HepG2 (cell line): Measurements from ENCODE around the gene C18orf63. TPM values are rescaled to one million over a fixed set of nuclear protein-coding genes. Genes with fewer than 3 reads are reported as not detected.

Experiments
- ARID2 ChIP-seq: sonication (generic); formaldehyde crosslinking; IDR thresholded peaks from 2 replicates; pipeline ENCODE4 v1.8.1; 2022; ENCODE audit warnings: mild to moderate bottlenecking, missing genetic modification reagents, borderline replicate concordance
- CBX5 ChIP-seq: sonication (generic); formaldehyde crosslinking; IDR thresholded peaks from 2 replicates; pipeline ENCODE4 v1.4.0; 2020; ENCODE audit warnings: missing genetic modification reagents, borderline replicate concordance
- CSRNP1 ChIP-seq: sonication (generic); formaldehyde crosslinking; IDR thresholded peaks from 2 replicates; pipeline ENCODE4 v1.8.1; 2023; ENCODE audit warnings: mild to moderate bottlenecking, missing genetic modification reagents
- FOXC1 ChIP-seq: sonication (generic); formaldehyde crosslinking; IDR thresholded peaks from 2 replicates; pipeline ENCODE4 v1.8.0; 2022; ENCODE audit warnings: mild to moderate bottlenecking, missing genetic modification reagents, borderline replicate concordance
- GABPA ChIP-seq, 2 experiments: IDR thresholded peaks; 2 replicates each; pipeline ENCODE4 v1.6.1; 2011 to 2016; ENCODE audit warnings: low read depth in 2 of 2, low read length in 1 of 2, missing biosample characterization in 1 of 2, missing genetic modification characterization in 1 of 2
- HNRNPL ChIP-seq: fragments of 200-400 bp; formaldehyde crosslinking; IDR thresholded peaks from 2 replicates; pipeline ENCODE4 v1.6.1; 2017; ENCODE audit warnings: mild to moderate bottlenecking, low read depth, low read length
- JUN ChIP-seq: sonication (generic); formaldehyde crosslinking; IDR thresholded peaks from 2 replicates; pipeline ENCODE4 v1.4.0; 2020; ENCODE audit warnings: mild to moderate bottlenecking, missing genetic modification reagents
- MATR3 ChIP-seq: sonication (generic); formaldehyde crosslinking; IDR thresholded peaks from 2 replicates; pipeline ENCODE4 v1.4.0; 2020; ENCODE audit warnings: missing genetic modification reagents
- MAZ ChIP-seq, 2 experiments: sonication (generic) in 1 of 2; formaldehyde crosslinking in 1 of 2; IDR thresholded peaks; 2 replicates each; pipeline versions ENCODE4 v1.5.0 to v1.6.1; 2012 to 2020; ENCODE audit warnings: low read depth in 2 of 2, mild to moderate bottlenecking in 2 of 2, borderline replicate concordance in 1 of 2, improper control_type of control experiment in 1 of 2, low read length in 1 of 2, missing genetic modification reagents in 1 of 2, moderate library complexity in 1 of 2
- MLX ChIP-seq: IDR thresholded peaks from 2 replicates; pipeline ENCODE4 v1.6.1; 2016
- PAX8 ChIP-seq: sonication (generic); formaldehyde crosslinking; IDR thresholded peaks from 2 replicates; pipeline ENCODE4 v1.8.0; 2022; ENCODE audit warnings: mild to moderate bottlenecking, missing genetic modification reagents, borderline replicate concordance
- PHF8 ChIP-seq: sonication (generic); formaldehyde crosslinking; IDR thresholded peaks from 2 replicates; pipeline ENCODE4 v1.5.0; 2020; ENCODE audit warnings: missing genetic modification reagents
- RARG ChIP-seq: sonication (generic); formaldehyde crosslinking; IDR thresholded peaks from 2 replicates; pipeline ENCODE4 v1.4.0; 2020; ENCODE audit warnings: low read depth, mild to moderate bottlenecking, missing genetic modification reagents
- STAT5B ChIP-seq: sonication (generic); formaldehyde crosslinking; IDR thresholded peaks from 2 replicates; pipeline ENCODE4 v1.4.0; 2020; ENCODE audit warnings: missing genetic modification reagents
- ZFY ChIP-seq: sonication (generic); formaldehyde crosslinking; IDR thresholded peaks from 2 replicates; pipeline ENCODE4 v1.4.0; 2020; ENCODE audit warnings: missing genetic modification reagents
- ZFYVE20 ChIP-seq: sonication (generic); formaldehyde crosslinking; IDR thresholded peaks from 2 replicates; pipeline ENCODE4 v1.8.0; 2023; ENCODE audit warnings: low read depth, mild to moderate bottlenecking, moderate library complexity, missing genetic modification reagents, borderline replicate concordance
- ZNF333 ChIP-seq: sonication (generic); formaldehyde crosslinking; IDR thresholded peaks from 2 replicates; pipeline ENCODE4 v1.4.0; 2020; ENCODE audit warnings: mild to moderate bottlenecking, missing genetic modification reagents, borderline replicate concordance
- ZNF335 ChIP-seq: sonication (generic); formaldehyde crosslinking; IDR thresholded peaks from 2 replicates; pipeline ENCODE4 v1.4.0; 2020; ENCODE audit warnings: missing genetic modification reagents
- ZNF605 ChIP-seq: sonication (generic); formaldehyde crosslinking; IDR thresholded peaks from 2 replicates; pipeline ENCODE4 v1.8.0; 2022; ENCODE audit warnings: mild to moderate bottlenecking, missing genetic modification reagents
- ZNF615 ChIP-seq: sonication (generic); formaldehyde crosslinking; IDR thresholded peaks from 2 replicates; pipeline ENCODE4 v1.5.0; 2020; ENCODE audit warnings: mild to moderate bottlenecking, missing genetic modification reagents, borderline replicate concordance
- ZSCAN30 ChIP-seq: sonication (generic); formaldehyde crosslinking; IDR thresholded peaks from 2 replicates; pipeline ENCODE4 v1.5.0; 2020; ENCODE audit warnings: mild to moderate bottlenecking, missing genetic modification reagents
- polyA plus RNA-seq, 8 experiments: library from polyadenylated mRNA; depleted of rRNA in 3 of 8; stranded (reverse) in 7 of 8; unstranded in 1 of 8; fragments of >200 nt; fragmentation: Illumina TruSeq in 4 of 8; extraction: Trizol in 4 of 8; gene quantifications; 2 replicates each; pipeline versions ENCODE4 v1.2.1 to v1.2.3, GENCODE V29; 2011 to 2016; ENCODE audit warnings: low read depth in 4 of 8, missing spikeins in 1 of 8, mixed read lengths in 1 of 8; ENCODE audit not compliant: insufficient read depth in 1 of 8
- total RNA-seq, 5 experiments: library from RNA; depleted of rRNA; stranded (reverse); fragments of >200 nt; fragmentation: Illumina TruSeq; extraction: Trizol; gene quantifications; 2 replicates each; pipeline ENCODE4 v1.2.3, GENCODE V29; 2016; ENCODE audit warnings: low read depth in 1 of 5

The C18orf63 gene
- total and polyA plus RNA-seq, 2 of the 13 experiments (the other 11 are each of a cell fraction or from before 2014, with no cell fraction given), result 0.01 TPM; not detected in 1

- TF ChIP-seq ZNF335 (no peak), STAT5B (CRISPR knock-in tag) (no peak), ZFY (0 out of 2 replicates have a peak, but pooled peaks have one; percentile 15), ZNF333 (CRISPR knock-in tag) (0 out of 2 replicates have a peak, but pooled peaks have one; percentile 43), MATR3 (CRISPR knock-in tag) (no peak), JUN (no peak), ZFYVE20 (CRISPR knock-in tag) (0 out of 2 replicates have a peak, but pooled peaks have one; percentile 7), GABPA (IDR thresholded peaks at IDR 0.05; ENCODE audit: low read depth, low read length) (no peak), GABPA (CRISPR knock-in tag; IDR thresholded peaks at IDR 0.05; ENCODE audit: low read depth) (no peak), CSRNP1 (CRISPR knock-in tag) (0 out of 2 replicates have a peak, but pooled peaks have one; percentile 50), MLX (CRISPR knock-in tag) (no peak), ARID2 (CRISPR knock-in tag) (0 out of 2 replicates have a peak, but pooled peaks have one; percentile 34), PHF8 (peak; percentile 52; the same call in 1 of the 2 replicates), FOXC1 (CRISPR knock-in tag) (0 out of 2 replicates have a peak, but pooled peaks have one; percentile 52), CBX5 (peak; percentile 20; the same call in 1 of the 2 replicates), ZNF605 (CRISPR knock-in tag) (0 out of 2 replicates have a peak, but pooled peaks have one; percentile 4), HNRNPL (0 out of 2 replicates have a peak, but pooled peaks have one; percentile 28), PAX8 (no peak), ZNF615 (CRISPR knock-in tag) (no peak), ZSCAN30 (CRISPR knock-in tag) (no peak), RARG (CRISPR knock-in tag) (no peak), MAZ (IDR thresholded peaks at IDR 0.05; ENCODE audit: borderline replicate concordance, low read depth, low read length) (no peak), MAZ (CRISPR knock-in tag; IDR thresholded peaks at IDR 0.05; ENCODE audit: low read depth) (peak; percentile 41; the same call in 1 of the 2 replicates)
- TF ChIP-seq, all 625 proteins: peak for 108
Observed at GRCh38 chr18:74290794-74291471, 24.7 kb upstream of the C18orf63 start (continued).
